GM12865 (cell line): Measurements from ENCODE around the gene MRPL39.

Experiments used
- DNase-seq: peaks from one replicate; pipeline ENCODE4 v3.0.0; 2010; ENCODE audit warnings: low read depth
- H3K4me3 ChIP-seq: 2 replicates; pipeline ENCODE4 v1.5.1; 2011; ENCODE audit warnings: mild to moderate bottlenecking, low read depth, low read length, control low read depth
- TF ChIP-seq, protein P1 (sequence below): IDR thresholded peaks from 2 replicates; pipeline ENCODE4 v1.5.1; 2011; ENCODE audit warnings: low read length, control low read depth, low read depth, inconsistent platforms; ENCODE audit not compliant: insufficient read depth; ENCODE audit errors: missing control alignments

MRPL39 gene

DNA sequence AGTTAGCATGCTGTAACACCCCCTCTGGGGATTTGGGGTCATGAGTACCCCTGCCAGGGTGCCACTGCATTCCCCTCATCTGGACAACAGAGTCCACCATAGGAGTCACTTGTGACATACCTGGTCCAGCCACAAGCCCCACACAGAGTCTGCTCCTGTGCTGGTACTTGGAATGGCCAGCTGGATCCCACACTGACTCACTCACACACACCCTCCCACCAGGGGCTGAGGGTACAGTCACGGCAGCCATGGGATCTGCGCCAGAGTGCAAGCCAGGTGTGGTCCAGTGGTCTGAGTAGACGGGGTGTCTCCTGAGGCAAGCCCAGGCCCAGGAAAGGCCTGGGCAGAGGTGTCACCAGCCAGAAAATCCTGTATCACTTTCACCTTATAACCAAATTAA lies 67.7 kb downstream of the MRPL39 start:
- DNase-seq: no peak
- TF ChIP-seq, protein P1, sequence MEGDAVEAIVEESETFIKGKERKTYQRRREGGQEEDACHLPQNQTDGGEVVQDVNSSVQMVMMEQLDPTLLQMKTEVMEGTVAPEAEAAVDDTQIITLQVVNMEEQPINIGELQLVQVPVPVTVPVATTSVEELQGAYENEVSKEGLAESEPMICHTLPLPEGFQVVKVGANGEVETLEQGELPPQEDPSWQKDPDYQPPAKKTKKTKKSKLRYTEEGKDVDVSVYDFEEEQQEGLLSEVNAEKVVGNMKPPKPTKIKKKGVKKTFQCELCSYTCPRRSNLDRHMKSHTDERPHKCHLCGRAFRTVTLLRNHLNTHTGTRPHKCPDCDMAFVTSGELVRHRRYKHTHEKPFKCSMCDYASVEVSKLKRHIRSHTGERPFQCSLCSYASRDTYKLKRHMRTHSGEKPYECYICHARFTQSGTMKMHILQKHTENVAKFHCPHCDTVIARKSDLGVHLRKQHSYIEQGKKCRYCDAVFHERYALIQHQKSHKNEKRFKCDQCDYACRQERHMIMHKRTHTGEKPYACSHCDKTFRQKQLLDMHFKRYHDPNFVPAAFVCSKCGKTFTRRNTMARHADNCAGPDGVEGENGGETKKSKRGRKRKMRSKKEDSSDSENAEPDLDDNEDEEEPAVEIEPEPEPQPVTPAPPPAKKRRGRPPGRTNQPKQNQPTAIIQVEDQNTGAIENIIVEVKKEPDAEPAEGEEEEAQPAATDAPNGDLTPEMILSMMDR: no peak
- no peak overlapping the region for H3K4me3 ChIP-seq

DNA sequence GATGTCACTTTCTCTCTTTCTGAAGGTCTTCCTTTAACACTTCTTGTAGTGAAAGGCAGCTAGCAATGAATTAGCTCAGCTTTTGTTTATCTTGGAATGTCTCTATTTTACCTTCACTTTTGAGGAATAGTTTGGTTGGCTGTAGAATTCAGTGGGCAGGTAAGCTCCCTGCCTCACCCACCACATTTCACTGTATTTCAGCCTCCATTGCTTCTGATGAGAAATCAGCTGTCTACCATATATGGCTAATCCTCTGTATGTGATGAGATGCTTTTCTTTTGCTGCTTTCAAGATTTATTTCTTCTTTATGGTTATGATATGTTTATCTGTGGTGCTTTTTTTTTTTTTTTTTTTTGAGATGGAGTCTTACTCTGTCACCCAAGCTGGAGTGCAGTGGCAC lies 70.1 kb downstream of the MRPL39 start:
- DNase-seq: no peak

DNA sequence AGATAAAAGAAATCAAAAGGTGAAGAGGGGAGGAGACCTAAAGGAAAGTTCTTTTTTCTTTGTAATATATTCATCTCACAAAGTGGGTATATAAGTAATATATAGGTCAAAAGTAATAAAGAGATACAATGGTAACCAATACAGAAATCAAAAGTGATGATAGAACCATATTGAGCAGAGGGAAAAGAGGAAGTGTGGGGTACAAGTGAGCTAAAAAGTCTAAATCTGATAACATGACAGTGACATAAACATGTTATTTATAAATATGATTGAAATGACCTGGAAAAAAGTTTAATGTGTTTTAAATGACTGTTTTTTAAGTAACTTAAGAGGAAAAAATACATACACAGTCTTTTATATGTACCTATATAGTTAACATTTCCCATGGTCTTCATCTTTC lies 70.5 kb downstream of the MRPL39 start:
- TF ChIP-seq, protein P1: no peak

More for the DNA sequence above, 70.1 kb downstream of the MRPL39 start:
- TF ChIP-seq, protein P1: no peak
- H3K4me3 ChIP-seq: no peak overlapping the region

DNA sequence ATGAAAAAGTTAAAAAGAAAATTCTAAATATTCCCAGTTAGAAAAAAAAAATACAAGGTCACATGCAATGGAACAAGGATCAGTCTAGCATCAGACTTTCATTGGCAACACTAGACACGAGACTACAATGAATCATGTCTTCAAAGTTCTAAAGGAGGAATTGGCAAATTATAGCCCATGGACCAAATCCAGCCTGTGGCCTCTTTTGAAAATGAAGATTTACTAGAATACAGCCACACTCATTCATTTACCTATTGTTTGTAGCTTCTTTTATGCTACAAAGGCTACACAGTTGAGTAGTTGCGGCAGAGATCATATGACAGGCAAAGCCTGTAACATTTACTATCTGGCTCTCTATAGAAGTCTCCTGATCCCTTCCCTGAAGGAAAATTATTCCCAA lies 71.4 kb downstream of the MRPL39 start:
- DNase-seq: no peak
- no peak overlapping the region for H3K4me3 ChIP-seq
- TF ChIP-seq, protein P1: no peak

More for the DNA sequence above, 70.5 kb downstream of the MRPL39 start:
- no peak overlapping the region for H3K4me3 ChIP-seq
- DNase-seq: no peak
